NCI-H146 treated with DMSO at 0.1 percent for 48 hours (cell line): ENCODE measurements around the gene CMIP.
"Not testable (repeated sequence)": the region's sequence is repeated elsewhere in the genome, so short reads cannot be mapped to it uniquely, and the experiment has no call there.

Experiments used
- DNase-seq: peaks from one replicate; lab custom pipeline; 2025; ENCODE audit not compliant: unreplicated experiment; lab: John Stamatoyannopoulos, UW

The CMIP gene

GRCh38 chr16:81444448-81445121, at the start of gene CMIP:
TSS of gene CMIP (plus strand) at chr16:81444808.
- DNase-seq: no peak

GRCh38 chr16:81394966-81395655, 49.5 kb upstream of the CMIP start:
- no peak for DNase-seq

- no peak for DNase-seq
Measured at GRCh38 chr16:81397058-81397878, 47.3 kb upstream of the CMIP start.

- no peak for DNase-seq
Measured at GRCh38 chr16:81397879-81398520, 46.6 kb upstream of the CMIP start.

- no peak for DNase-seq
Measured at GRCh38 chr16:81399909-81400308, 44.7 kb upstream of the CMIP start.

- peak; percentile 42 for DNase-seq
Measured at GRCh38 chr16:81401035-81401950, 43.3 kb upstream of the CMIP start.

- DNase-seq: no peak
Measured at GRCh38 chr16:81403208-81403600, 41.4 kb upstream of the CMIP start.

- DNase-seq: peak; percentile 52
Measured at GRCh38 chr16:81403601-81404391, 40.8 kb upstream of the CMIP start.

- DNase-seq: not testable (repeated sequence)
Measured at GRCh38 chr16:81405002-81405401, 39.6 kb upstream of the CMIP start.

GRCh38 chr16:81405702-81406113, 38.9 kb upstream of the CMIP start:
- DNase-seq: no peak

- DNase-seq: no peak
Measured at GRCh38 chr16:81408409-81408950, 36.1 kb upstream of the CMIP start.

GRCh38 chr16:81409016-81409556, 35.5 kb upstream of the CMIP start:
- no peak for DNase-seq

- no peak for DNase-seq
Measured at GRCh38 chr16:81410643-81411293, 33.8 kb upstream of the CMIP start.

GRCh38 chr16:81413245-81413990, 31.2 kb upstream of the CMIP start:
- DNase-seq: no peak

GRCh38 chr16:81415751-81416150, 28.9 kb upstream of the CMIP start:
- peak; percentile 23 for DNase-seq

GRCh38 chr16:81416749-81417148, 27.9 kb upstream of the CMIP start:
- DNase-seq: no peak

GRCh38 chr16:81417210-81417609, 27.4 kb upstream of the CMIP start:
- no peak for DNase-seq

GRCh38 chr16:81419806-81420205, 24.8 kb upstream of the CMIP start:
- no peak for DNase-seq
